SK-N-MC (cell line): Measurements from ENCODE around the gene GNAS.
A peak's percentile ranks its signal among the peaks of the same experiment; 100 is the strongest.
"Not testable (repeated sequence)": the region's sequence is repeated elsewhere in the genome, so short reads cannot be mapped to it uniquely, and the experiment has no call there.

Experiments used
- DNase-seq: peaks from one replicate; pipeline ENCODE4 v3.0.0-alpha.2; 2011; ENCODE audit warnings: low read depth, low spot score
- H3K27ac ChIP-seq: fragments of 200-600 bp; sonication (generic); 2 replicates; pipeline ENCODE4 v1.5.1; 2016; ENCODE audit warnings: mixed run types
- H3K36me3 ChIP-seq: fragments of 200-600 bp; sonication (generic); 2 replicates; pipeline ENCODE4 v1.6.1; 2017; ENCODE audit warnings: antibody characterized with exemption, low read length, mixed read lengths; ENCODE audit not compliant: insufficient read depth
- H3K4me3 ChIP-seq: fragments of 200-600 bp; sonication (generic); 2 replicates; pipeline ENCODE4 v1.5.1; 2016
- H3K9ac ChIP-seq: fragments of 200-600 bp; sonication (generic); 2 replicates; pipeline ENCODE4 v1.8.0; 2017; ENCODE audit warnings: mixed run types, mixed read lengths; ENCODE audit not compliant: insufficient read length
- H3K9me3 ChIP-seq: fragments of 200-600 bp; sonication (generic); 2 replicates; pipeline ENCODE4 v1.6.1; 2017; ENCODE audit warnings: low read depth, mild to moderate bottlenecking, antibody characterized with exemption, low read length, moderate library complexity, mixed read lengths
- EZH2 ChIP-seq: fragments of 200-600 bp; sonication (generic); IDR thresholded peaks from one replicate; pipeline ENCODE4 v1.6.1; 2017; ENCODE audit warnings: antibody characterized with exemption
- FOXP2 ChIP-seq: optimal IDR thresholded peaks from 2 replicates; pipeline ENCODE3; 2011; ENCODE audit warnings: mild to moderate bottlenecking, moderate library complexity; ENCODE audit not compliant: insufficient read depth; ENCODE audit errors: extremely low read length, control extremely low read depth
- POLR2AphosphoS5 ChIP-seq: IDR thresholded peaks from 2 replicates; pipeline ENCODE4 v1.6.1; 2012; ENCODE audit warnings: mild to moderate bottlenecking, low read depth, low read length, borderline replicate concordance

GNAS gene

DNA sequence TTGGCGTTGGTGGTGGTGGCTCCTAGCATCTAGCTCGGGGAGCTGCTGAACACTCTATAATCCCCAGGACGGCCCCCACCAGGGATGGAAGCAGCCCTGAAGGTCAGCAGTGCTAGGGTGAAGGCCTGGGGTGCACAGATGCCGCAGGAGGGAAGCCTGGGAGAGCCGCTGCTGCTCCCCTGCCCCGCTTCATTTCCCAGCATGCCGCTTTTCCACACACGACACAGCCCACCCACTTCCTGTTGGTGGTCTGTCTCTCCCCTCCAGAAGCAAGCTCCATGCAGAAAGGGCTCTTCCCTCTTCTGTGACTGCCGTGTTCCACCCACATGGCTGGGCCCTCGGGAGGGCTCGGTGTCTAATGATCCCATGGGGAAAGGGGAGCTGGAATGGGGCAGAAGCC, 37.1 kb upstream of the GNAS start:
- no peaks in the 10 kb centered on the region for H3K36me3 ChIP-seq
- no peak overlapping the region for H3K27ac ChIP-seq
- no peaks in the 10 kb centered on the region for H3K9me3 ChIP-seq
- no peak overlapping the region for H3K4me3 ChIP-seq
- no peak for TF ChIP-seq EZH2
- no peak for TF ChIP-seq FOXP2
- no peak for TF ChIP-seq POLR2AphosphoS5
- H3K9ac ChIP-seq, result no peak overlapping the region
- DNase-seq, result no peak

DNA sequence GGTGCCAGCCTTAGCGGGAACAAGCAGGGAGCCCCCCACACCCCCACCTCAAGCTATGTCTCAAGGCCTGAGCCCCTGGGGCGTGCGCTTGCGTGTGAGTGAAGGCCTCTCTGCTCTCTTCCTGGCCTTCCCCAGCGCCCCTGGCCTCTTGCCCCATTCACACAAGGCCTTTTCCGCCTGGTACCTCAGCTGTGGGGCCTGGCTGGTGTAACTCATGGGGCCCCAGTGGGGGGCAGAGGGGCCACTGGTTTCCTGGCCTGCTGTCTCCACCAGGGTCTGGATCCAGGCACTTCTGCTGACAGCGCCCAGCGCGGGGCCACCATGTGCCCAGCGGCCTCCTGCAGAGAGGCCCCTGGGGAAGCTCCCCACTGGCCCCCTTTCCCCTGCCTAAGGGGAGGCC, 36.5 kb upstream of the GNAS start:
- Histone ChIP-seq H3K4me3 (no peak overlapping the region), H3K36me3 (no peaks in the 10 kb centered on the region), H3K27ac (no peak overlapping the region), H3K9me3 (no peaks in the 10 kb centered on the region), H3K9ac (no peak overlapping the region)
- DNase-seq, result no peak
- no peak for TF ChIP-seq FOXP2

DNA sequence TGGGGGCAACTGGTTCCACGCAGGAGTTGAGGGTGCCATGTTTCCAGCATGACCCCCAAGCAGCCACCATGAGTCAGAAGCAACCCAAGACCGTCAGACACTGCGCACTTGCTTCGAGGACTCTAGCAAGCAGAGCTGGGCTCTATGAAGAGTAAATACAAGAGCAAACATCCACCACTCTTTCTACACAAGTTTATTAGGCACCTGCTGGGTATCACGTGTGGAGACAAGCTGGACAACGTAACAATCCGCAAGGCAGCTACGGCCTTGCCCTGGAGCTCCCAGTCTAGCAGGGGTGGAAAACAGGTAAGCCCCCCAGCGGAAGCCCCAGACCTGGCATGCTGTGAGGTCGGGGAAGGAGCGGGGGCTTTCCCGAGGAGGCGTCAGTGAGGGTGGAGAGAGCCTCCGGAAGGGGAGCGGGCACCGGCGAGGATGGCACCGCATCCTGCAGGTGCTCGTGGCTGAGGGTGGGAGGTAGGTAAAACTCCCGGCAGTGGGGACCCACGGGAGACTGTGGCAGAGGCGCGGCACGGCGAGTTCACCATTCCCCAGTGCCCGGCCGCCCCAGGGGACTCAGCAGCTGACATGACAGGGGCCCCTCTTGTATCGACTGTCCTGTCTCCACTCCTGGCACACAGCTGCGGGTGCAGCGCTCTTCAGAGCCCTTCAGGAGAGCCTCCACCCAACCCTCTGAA, 35.4 kb upstream of the GNAS start:
- H3K9me3 ChIP-seq, result no peaks in the 10 kb centered on the region
- DNase-seq, result no peak
- TF ChIP-seq FOXP2, result no peak
- no peak for TF ChIP-seq POLR2AphosphoS5
- no peak for TF ChIP-seq EZH2
- no peak overlapping the region for H3K9ac ChIP-seq
- H3K36me3 ChIP-seq, result no peaks in the 10 kb centered on the region
- H3K27ac ChIP-seq, result no peak overlapping the region
- H3K4me3 ChIP-seq, result no peak overlapping the region

DNA sequence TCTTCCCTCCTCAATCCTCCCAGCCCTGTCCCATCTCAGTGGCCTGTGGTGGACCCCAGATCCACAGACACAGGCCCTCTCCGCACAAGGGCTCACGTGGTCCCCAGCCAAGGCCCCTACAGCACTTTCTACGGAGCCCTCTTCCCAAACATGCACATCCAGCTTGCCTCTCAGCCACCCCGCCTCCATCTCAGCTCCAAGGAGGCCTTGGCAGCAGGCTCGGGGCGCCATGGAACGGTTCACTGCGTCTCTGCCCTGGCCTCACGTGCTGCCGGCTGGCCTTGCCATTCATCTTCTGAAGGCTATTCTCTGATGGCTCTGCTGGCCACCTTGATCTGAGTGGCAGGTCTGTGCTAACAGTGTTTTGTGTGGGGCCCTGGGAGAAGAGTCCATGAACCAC, 34.8 kb upstream of the GNAS start:
- TF ChIP-seq FOXP2, result no peak
- no peak for TF ChIP-seq POLR2AphosphoS5
- no peak for TF ChIP-seq EZH2
- no peak for DNase-seq
- Histone ChIP-seq H3K36me3 (no peaks in the 10 kb centered on the region; the same call in 1 of the 2 replicates), H3K4me3 (no peak overlapping the region), H3K9me3 (no peaks in the 10 kb centered on the region), H3K27ac (no peak overlapping the region), H3K9ac (no peak overlapping the region)

- Histone ChIP-seq H3K9ac (no peak overlapping the region), H3K36me3 (no peaks in the 10 kb centered on the region; the same call in 1 of the 2 replicates), H3K4me3 (no peak overlapping the region), H3K9me3 (no peaks in the 10 kb centered on the region), H3K27ac (peak overlapping the region; percentile 76)
- TF ChIP-seq EZH2 (no peak), FOXP2 (no peak), POLR2AphosphoS5 (no peak)
- peak; percentile 45 for DNase-seq
Observed at GRCh38 chr20:58818586-58819285, 33.8 kb upstream of the GNAS start.

DNA sequence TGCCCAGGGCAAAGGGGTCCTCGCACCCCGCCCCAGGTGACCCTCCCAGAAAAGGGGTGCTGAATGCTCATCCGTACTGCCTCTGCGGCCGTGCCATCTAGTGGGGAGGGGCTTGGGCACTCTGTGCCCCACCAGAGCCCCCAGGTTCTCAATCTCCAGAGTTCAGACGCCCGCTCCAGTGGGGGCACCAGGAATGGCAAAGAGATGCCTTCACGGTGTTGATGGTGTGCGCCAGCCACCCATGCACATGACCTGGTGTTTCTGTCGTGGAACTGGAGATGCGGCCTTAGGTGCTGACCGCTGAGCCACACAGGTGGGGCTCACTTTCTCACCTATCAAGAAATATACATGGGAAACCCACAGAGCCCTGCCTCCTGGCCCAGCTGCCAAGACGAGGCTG, 32.6 kb upstream of the GNAS start:
- Histone ChIP-seq H3K36me3 (no peaks in the 10 kb centered on the region; the same call in 1 of the 2 replicates), H3K9me3 (no peaks in the 10 kb centered on the region), H3K4me3 (no peak overlapping the region), H3K9ac (no peak overlapping the region), H3K27ac (no peak overlapping the region)
- no peak for TF ChIP-seq EZH2
- DNase-seq, result no peak

DNA sequence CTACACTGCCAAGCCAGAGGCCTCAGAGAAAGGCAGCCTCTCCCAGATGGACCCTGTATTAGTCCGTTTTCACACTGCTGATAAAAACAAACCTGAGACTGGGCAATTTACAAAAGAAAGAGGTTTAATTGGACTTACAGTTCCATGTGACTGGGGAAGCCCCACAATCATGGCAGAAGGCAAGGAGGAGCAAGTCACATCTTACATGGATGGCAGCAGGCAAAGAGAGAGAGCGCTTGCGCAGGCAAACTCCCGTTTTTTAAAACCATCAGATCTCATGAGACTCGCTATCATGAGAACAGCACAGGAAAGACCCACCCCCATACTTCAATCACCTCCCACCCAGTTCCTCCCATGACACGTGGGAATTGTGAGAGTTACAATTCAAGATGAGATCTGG, 32.0 kb upstream of the GNAS start:
- H3K4me3 ChIP-seq, H3K9ac ChIP-seq, H3K9me3 ChIP-seq, H3K27ac ChIP-seq, DNase-seq, H3K36me3 ChIP-seq: not testable (repeated sequence)

GRCh38 chr20:58822149-58822548, 30.4 kb upstream of the GNAS start:
- Histone ChIP-seq H3K27ac (no peak overlapping the region), H3K4me3 (no peak overlapping the region), H3K36me3 (no peaks in the 10 kb centered on the region; the same call in 1 of the 2 replicates), H3K9ac (no peak overlapping the region), H3K9me3 (no peaks in the 10 kb centered on the region)
- DNase-seq, result no peak
- TF ChIP-seq EZH2 (no peak), FOXP2 (no peak), POLR2AphosphoS5 (no peak)
